ENCODE data around the gene MBP.

MBP gene

DNA sequence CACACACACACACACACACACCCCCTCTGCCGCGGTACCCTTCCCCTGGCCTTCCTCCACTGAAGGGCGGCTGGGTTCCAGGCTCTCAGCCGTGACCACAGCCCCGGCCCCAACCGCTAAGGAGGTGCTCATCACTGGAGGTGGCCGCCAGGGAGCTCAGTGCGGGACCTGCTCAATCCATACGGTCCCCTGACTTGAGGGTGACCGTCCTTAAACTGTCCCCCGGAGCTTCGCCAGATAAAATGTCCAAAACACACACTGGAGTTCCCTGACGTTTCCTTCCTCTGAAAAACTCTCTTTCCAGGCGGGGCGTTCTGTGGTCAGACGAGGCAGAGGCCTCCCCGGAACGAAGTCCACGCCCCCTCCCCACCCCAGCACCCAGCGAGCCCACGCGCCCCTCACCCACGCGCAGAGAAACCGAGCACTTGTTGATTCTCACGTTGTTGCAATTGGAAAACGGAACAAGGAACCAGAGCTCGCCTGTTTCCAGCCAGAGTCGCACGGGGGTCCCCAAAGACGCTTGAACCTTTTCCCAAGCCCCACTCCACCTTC, 1.4 kb downstream of the MBP start:
- Histone ChIP-seq H3K4me1 (ENCODE audit: control insufficient read depth, low read depth, low read length) (no peaks in the 10 kb centered on the region), H3K4me3 (ENCODE audit: low read length) (peak overlapping the region; percentile 61), H3K9ac (ENCODE audit: low read length) (no peak overlapping the region)

GRCh38 chr18:77130229-77131099, 2.1 kb downstream of the MBP start:
- H3K27me3 ChIP-seq (ENCODE audit: control insufficient read depth, insufficient read depth, low read length): peaks cover 49% of the 10 kb centered on the region
- H3K36me3 ChIP-seq (ENCODE audit: control insufficient read depth, low read depth, low read length): no peaks in the 10 kb centered on the region
- H3K9ac ChIP-seq (ENCODE audit: low read length): no peak overlapping the region
- H3K4me3 ChIP-seq (ENCODE audit: low read length): peak overlapping the region; percentile 61
- no peaks in the 10 kb centered on the region for H3K4me1 ChIP-seq (ENCODE audit: control insufficient read depth, low read depth, low read length)
- H3K9me3 ChIP-seq (ENCODE audit: control insufficient read depth, low read depth, low read length): no peaks in the 10 kb centered on the region
- no peak overlapping the region for H3K27ac ChIP-seq (ENCODE audit: low read length)

More for the DNA sequence above, 1.4 kb downstream of the MBP start:
- Histone ChIP-seq H3K36me3 (ENCODE audit: control insufficient read depth, low read depth, low read length) (no peaks in the 10 kb centered on the region), H3K27me3 (ENCODE audit: control insufficient read depth, insufficient read depth, low read length) (peaks cover 49% of the 10 kb centered on the region), H3K27ac (ENCODE audit: low read length) (no peak overlapping the region), H3K9me3 (ENCODE audit: control insufficient read depth, low read depth, low read length) (no peaks in the 10 kb centered on the region)

DNA sequence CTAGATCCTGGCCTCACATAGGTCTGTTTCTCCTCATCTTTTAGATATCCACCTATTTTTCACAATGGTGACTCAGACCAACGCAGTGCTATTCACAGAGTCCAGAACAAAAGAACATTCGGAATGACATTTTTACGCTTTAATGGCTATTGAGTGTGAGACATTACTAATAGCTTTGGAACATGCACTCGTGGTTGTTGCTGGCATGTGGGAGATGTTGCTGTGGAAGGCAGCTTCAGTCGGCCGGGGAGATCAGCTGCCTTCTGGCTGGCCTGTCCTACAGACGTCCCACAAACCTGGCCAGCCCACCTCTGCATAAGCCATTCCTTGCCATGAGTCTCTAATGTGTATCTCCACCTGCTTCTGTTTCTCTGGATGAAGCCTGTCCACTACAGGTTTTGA, 3.4 kb downstream of the MBP start:
- Histone ChIP-seq H3K4me1 (ENCODE audit: control insufficient read depth, low read depth, low read length) (peaks cover 11% of the 10 kb centered on the region), H3K36me3 (ENCODE audit: control insufficient read depth, low read depth, low read length) (no peaks in the 10 kb centered on the region), H3K4me3 (ENCODE audit: low read length) (no peak overlapping the region), H3K27me3 (ENCODE audit: control insufficient read depth, insufficient read depth, low read length) (peaks cover 41% of the 10 kb centered on the region), H3K9ac (ENCODE audit: low read length) (no peak overlapping the region), H3K9me3 (ENCODE audit: control insufficient read depth, low read depth, low read length) (no peaks in the 10 kb centered on the region), H3K27ac (ENCODE audit: low read length) (no peak overlapping the region)

- H3K4me1 ChIP-seq (ENCODE audit: control insufficient read depth, low read depth, low read length): peaks cover 13% of the 10 kb centered on the region
- H3K9ac ChIP-seq (ENCODE audit: low read length): no peak overlapping the region
- H3K9me3 ChIP-seq (ENCODE audit: control insufficient read depth, low read depth, low read length): no peaks in the 10 kb centered on the region
- H3K36me3 ChIP-seq (ENCODE audit: control insufficient read depth, low read depth, low read length): no peaks in the 10 kb centered on the region
- no peak overlapping the region for H3K4me3 ChIP-seq (ENCODE audit: low read length)
- H3K27me3 ChIP-seq (ENCODE audit: control insufficient read depth, insufficient read depth, low read length): peaks cover 30% of the 10 kb centered on the region
- no peak overlapping the region for H3K27ac ChIP-seq (ENCODE audit: low read length)
These were observed 4.6 kb downstream of the MBP start for GRCh38 chr18:77127769-77128671.

DNA sequence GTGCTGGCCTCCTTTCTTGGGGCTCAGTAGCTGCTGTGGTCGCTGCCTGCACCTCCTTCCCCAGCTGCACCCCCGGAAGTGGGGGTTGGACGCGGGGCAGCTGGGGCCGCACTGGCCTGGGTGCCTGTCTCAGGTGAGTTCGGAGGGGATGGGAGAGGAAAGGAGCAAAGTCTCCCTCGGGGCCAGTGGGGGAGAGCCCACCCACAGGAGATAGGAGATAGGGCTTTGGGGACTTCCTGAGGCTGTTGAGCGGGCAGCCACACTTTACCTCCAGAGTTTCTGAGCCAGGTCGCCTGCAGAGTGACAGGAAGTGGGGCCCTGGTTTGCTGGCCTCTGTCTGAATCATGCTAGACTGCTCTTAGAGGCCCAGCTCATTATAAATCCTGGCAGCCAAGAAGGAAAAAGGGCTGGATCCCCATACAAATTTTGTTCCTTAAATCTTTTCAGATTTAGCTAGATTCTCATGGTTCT, 8.1 kb downstream of the MBP start:
- Histone ChIP-seq H3K4me1 (ENCODE audit: control insufficient read depth, low read depth, low read length) (peaks cover 13% of the 10 kb centered on the region), H3K9me3 (ENCODE audit: control insufficient read depth, low read depth, low read length) (no peaks in the 10 kb centered on the region), H3K4me3 (ENCODE audit: low read length) (no peak overlapping the region), H3K27me3 (ENCODE audit: control insufficient read depth, insufficient read depth, low read length) (no peaks in the 10 kb centered on the region), H3K9ac (ENCODE audit: low read length) (no peak overlapping the region), H3K36me3 (ENCODE audit: control insufficient read depth, low read depth, low read length) (no peaks in the 10 kb centered on the region), H3K27ac (ENCODE audit: low read length) (no peak overlapping the region)

GRCh38 chr18:77123320-77124231, 9.0 kb downstream of the MBP start:
- H3K27ac ChIP-seq (ENCODE audit: low read length): no peak overlapping the region
- peaks cover 13% of the 10 kb centered on the region for H3K4me1 ChIP-seq (ENCODE audit: control insufficient read depth, low read depth, low read length)
- H3K9ac ChIP-seq (ENCODE audit: low read length): no peak overlapping the region
- H3K9me3 ChIP-seq (ENCODE audit: control insufficient read depth, low read depth, low read length): no peaks in the 10 kb centered on the region
- no peaks in the 10 kb centered on the region for H3K36me3 ChIP-seq (ENCODE audit: control insufficient read depth, low read depth, low read length)
- H3K4me3 ChIP-seq (ENCODE audit: low read length): no peak overlapping the region
- no peaks in the 10 kb centered on the region for H3K27me3 ChIP-seq (ENCODE audit: control insufficient read depth, insufficient read depth, low read length)

GRCh38 chr18:77121523-77121922, 11.1 kb downstream of the MBP start:
- H3K4me1 ChIP-seq (ENCODE audit: control insufficient read depth, low read depth, low read length): peaks cover 13% of the 10 kb centered on the region
- H3K9ac ChIP-seq (ENCODE audit: low read length): no peak overlapping the region
- no peaks in the 10 kb centered on the region for H3K36me3 ChIP-seq (ENCODE audit: control insufficient read depth, low read depth, low read length)
- no peak overlapping the region for H3K4me3 ChIP-seq (ENCODE audit: low read length)
- H3K27ac ChIP-seq (ENCODE audit: low read length): no peak overlapping the region
- H3K27me3 ChIP-seq (ENCODE audit: control insufficient read depth, insufficient read depth, low read length): no peaks in the 10 kb centered on the region
- no peaks in the 10 kb centered on the region for H3K9me3 ChIP-seq (ENCODE audit: control insufficient read depth, low read depth, low read length)

DNA sequence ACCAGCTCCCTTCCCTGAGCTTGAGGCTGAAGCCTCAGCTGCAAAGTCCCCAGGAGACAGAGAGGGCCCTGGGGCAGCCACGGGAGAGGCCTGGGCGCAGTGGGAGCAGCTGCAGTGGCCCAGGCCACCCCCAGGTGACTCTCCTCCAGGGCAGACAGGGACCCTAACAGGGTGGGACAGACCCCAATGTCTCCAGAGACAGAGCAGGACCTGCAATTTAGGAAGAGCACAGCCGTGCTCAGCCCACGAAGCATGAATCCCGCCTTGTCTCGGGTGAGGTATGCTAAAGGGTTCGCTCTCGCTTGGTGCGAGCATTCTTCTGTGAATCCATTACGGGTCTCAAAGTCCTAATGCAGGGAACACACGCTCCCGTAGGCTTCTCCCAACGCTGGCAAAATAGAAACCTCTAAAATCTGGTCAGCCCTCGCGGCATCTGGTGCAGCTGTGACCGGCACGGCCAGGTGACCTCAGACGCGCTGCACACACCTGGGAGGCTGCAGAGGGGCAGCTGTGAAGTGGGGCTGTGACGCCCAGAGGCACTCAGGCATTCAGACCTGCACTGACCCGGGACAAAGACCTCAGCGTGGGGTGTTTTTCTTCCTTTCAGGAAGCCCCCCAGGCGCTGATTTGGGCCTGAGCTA, 12.6 kb downstream of the MBP start:
- Histone ChIP-seq H3K4me1 (ENCODE audit: control insufficient read depth, low read depth, low read length) (peaks cover 14% of the 10 kb centered on the region), H3K9ac (ENCODE audit: low read length) (no peak overlapping the region), H3K27ac (ENCODE audit: low read length) (no peak overlapping the region), H3K4me3 (ENCODE audit: low read length) (no peak overlapping the region), H3K9me3 (ENCODE audit: control insufficient read depth, low read depth, low read length) (no peaks in the 10 kb centered on the region), H3K36me3 (ENCODE audit: control insufficient read depth, low read depth, low read length) (no peaks in the 10 kb centered on the region), H3K27me3 (ENCODE audit: control insufficient read depth, insufficient read depth, low read length) (no peaks in the 10 kb centered on the region)

- no peak overlapping the region for H3K9ac ChIP-seq (ENCODE audit: low read length)
These were observed 13.3 kb downstream of the MBP start for GRCh38 chr18:77119101-77119850.

More at GRCh38 chr18:77119101-77119850, 13.3 kb downstream of the MBP start:
- no peaks in the 10 kb centered on the region for H3K9me3 ChIP-seq (ENCODE audit: control insufficient read depth, low read depth, low read length)
- H3K4me1 ChIP-seq (ENCODE audit: control insufficient read depth, low read depth, low read length): peaks cover 7% of the 10 kb centered on the region
- H3K27me3 ChIP-seq (ENCODE audit: control insufficient read depth, insufficient read depth, low read length): no peaks in the 10 kb centered on the region
- H3K36me3 ChIP-seq (ENCODE audit: control insufficient read depth, low read depth, low read length): no peaks in the 10 kb centered on the region
- H3K27ac ChIP-seq (ENCODE audit: low read length): no peak overlapping the region
- H3K4me3 ChIP-seq (ENCODE audit: low read length): no peak overlapping the region
